AG04450 (cell line): Measurements from ENCODE around the gene ZSWIM3. TPM values are rescaled to one million over a fixed set of nuclear protein-coding genes. Genes with fewer than 3 reads are reported as not detected.
A peak's percentile ranks its signal among the peaks of the same experiment; 100 is the strongest.

Experiments
- CTCF ChIA-PET: fragments of 300-600, 350-600 bp; formaldehyde crosslinking; extraction: SDS; loops from one replicate; lab custom pipeline; 2022; ENCODE audit warnings: antibody characterized with exemption, inconsistent platforms; lab: Charles Lee
- POLR2A ChIA-PET: fragments of 350-600 bp; formaldehyde crosslinking; extraction: SDS; loops from one replicate; lab custom pipeline; 2021; ENCODE audit warnings: antibody characterized with exemption, inconsistent platforms; lab: Yijun Ruan, JAX
- DNase-seq: peaks from one replicate; pipeline ENCODE4 v3.0.0-alpha.2; 2011; ENCODE audit warnings: low read depth, low spot score
- H3K27ac ChIP-seq: one replicate; pipeline ENCODE4 v1.5.1; 2012; ENCODE audit warnings: low read depth, low read length, control low read depth
- H3K27me3 ChIP-seq: one replicate; pipeline ENCODE4 v1.6.0; 2012; ENCODE audit warnings: low read length; ENCODE audit not compliant: control insufficient read depth, insufficient read depth
- H3K4me3 ChIP-seq: 2 replicates; pipeline ENCODE4 v1.5.1; 2011; ENCODE audit warnings: mild to moderate bottlenecking, low read depth, low read length, control low read depth
- H3K9me3 ChIP-seq: 2 replicates; pipeline ENCODE4 v1.5.1; 2012; ENCODE audit warnings: low read length; ENCODE audit not compliant: control insufficient read depth, insufficient read depth
- CTCF ChIP-seq: IDR thresholded peaks from 2 replicates; pipeline ENCODE4 v1.5.1; 2011; ENCODE audit warnings: low read depth, low read length, control low read depth, inconsistent platforms
- polyA plus RNA-seq: library from polyadenylated mRNA; depleted of rRNA; stranded (reverse); fragments of >200 nt; gene quantifications from 2 replicates; pipeline ENCODE4 v1.2.3, GENCODE V29; 2011

Gene ZSWIM3
- polyA plus RNA-seq, 1 experiment, result 4.6 TPM

GRCh38 chr20:45919542-45920399 lies 62.4 kb downstream of the ZSWIM3 start:
- Histone ChIP-seq H3K9me3 (no peaks in the 10 kb centered on the region), H3K27me3 (no peaks in the 10 kb centered on the region), H3K4me3 (no peak overlapping the region; the same call in 1 of the 2 replicates), H3K27ac (peak overlapping the region; percentile 86)
- peak; percentile 82 for DNase-seq
- CTCF ChIA-PET, result interaction anchor here (1.1 to 2.7 kb wide), 2 partner anchors 14 to 50 kb away, joined by 3 to 12 read pairs; no protein-coding TSS in a partner anchor
- POLR2A ChIA-PET, result interaction anchor here (0.6 to 3.5 kb wide), 9 partner anchors 8 to 102 kb away, joined by 3 to 36 read pairs (median 6); partner anchors contain the start of genes PCIF1 and PLTP
- TF ChIP-seq CTCF, result no peak

DNA sequence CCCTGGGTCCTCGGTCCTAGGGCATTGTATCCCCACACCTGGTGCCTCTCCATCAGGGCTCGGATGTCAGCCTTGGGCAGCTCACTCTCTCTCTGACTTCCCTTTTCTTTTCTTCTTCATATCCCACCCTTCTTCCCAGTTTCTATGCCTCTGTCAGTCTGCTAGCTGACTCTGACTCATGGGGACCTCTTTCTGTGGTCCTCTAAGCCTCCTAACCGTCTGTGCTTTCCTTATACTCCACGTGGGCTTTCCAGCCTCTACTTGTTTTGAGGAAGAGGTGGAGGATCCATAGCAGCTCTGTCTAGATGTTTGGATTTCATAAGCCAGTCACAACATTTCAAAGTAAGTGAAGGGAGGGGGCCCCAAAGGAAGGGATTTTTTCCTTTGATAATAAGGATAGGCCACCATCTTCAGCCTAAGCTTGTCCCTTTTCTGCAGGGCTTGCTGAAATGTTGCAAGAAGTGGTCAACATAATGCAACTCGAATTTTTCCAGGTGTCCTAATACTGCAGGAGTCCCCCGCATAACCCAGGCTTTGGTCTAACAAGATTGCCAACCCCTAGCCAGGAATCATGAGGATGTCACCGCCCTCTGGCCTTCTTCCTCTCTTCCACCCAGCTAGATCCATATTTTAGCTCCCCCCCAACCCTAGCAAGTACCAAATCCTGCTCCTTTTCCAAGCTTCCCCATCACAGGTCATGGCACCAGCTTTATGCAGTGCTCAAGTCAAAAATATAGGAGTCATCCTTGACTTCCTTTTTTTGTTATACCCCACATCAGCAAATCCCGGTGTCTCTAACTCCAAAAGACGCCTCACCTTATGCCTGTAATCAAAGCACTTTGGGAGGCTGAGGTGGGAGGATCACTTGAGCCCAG lies 63.3 kb downstream of the ZSWIM3 start:
- H3K4me3 ChIP-seq, result peak overlapping the region; percentile 7; the same call in 1 of the 2 replicates
- POLR2A ChIA-PET, result interaction anchor here (1.0 to 3.5 kb wide), 6 partner anchors 9 to 103 kb away, joined by 3 to 36 read pairs (median 6); partner anchors contain the start of genes PCIF1 and PLTP
- H3K9me3 ChIP-seq, result no peaks in the 10 kb centered on the region
- DNase-seq, result no peak
- CTCF ChIA-PET, result interaction anchor here (1.1 to 2.7 kb wide), 2 partner anchors 13 to 49 kb away, joined by 3 to 12 read pairs; no protein-coding TSS in a partner anchor
- no peak for TF ChIP-seq CTCF
- H3K27me3 ChIP-seq, result no peaks in the 10 kb centered on the region
- peak overlapping the region; percentile 86 for H3K27ac ChIP-seq

- no peak for DNase-seq
- ChIA-PET POLR2A (interaction anchor here (1.5 to 2.5 kb wide), 2 partner anchors 11 to 12 kb away, joined by 4 to 11 read pairs; no protein-coding TSS in a partner anchor), CTCF (interaction anchor here (0.6 to 1.6 kb wide), 3 partner anchors 13 to 122 kb away, joined by 3 to 5 read pairs (median 4); partner anchors contain the start of gene PCIF1)
- no peak overlapping the region for H3K27ac ChIP-seq
- no peak overlapping the region for H3K4me3 ChIP-seq
- no peaks in the 10 kb centered on the region for H3K27me3 ChIP-seq
- no peak for TF ChIP-seq CTCF
- H3K9me3 ChIP-seq, result no peaks in the 10 kb centered on the region
Measured at GRCh38 chr20:45921337-45922189, 64.1 kb downstream of the ZSWIM3 start.

DNA sequence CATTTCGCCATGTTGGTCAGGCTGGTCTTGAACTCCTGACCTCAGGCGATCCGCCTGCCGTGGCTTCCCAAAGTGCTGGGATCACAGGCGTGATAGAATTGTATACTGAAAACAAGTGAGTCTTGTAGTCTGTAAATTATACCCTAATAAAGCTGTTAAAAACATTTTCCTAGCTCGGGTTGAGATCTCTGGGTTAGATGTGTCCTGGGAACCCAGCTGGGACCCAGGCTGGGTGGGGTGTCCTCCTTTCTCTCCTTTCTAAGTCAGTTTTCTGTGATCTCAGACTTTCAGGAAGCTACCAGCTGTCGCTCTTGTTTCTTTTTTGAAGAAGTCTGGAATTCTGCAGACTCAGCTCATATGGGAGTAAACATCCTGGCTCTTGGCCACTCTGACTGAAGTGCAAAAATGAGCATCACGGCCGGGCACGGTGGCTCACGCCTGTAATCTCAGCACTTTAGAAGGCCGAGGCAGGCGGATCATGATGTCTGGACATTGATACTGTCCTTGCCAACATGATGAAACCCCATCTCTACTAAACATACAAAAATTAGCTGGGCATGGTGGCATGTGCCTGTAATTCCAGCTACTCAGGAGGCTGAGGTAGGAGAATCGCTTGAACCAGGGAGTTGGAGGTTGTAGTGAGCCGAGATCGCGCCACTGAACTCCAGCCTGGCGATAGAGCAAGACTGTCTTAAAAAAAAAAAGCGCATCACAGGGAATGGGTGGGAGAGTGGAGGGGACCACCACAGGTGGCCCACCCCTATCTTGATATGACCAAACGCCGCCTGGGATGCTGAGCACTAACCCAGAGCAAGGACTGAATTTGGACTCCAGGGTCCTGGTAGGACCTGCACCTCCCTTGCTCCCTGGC lies 67.2 kb downstream of the ZSWIM3 start:
- POLR2A ChIA-PET, result interaction anchor here (0.7 to 4.1 kb wide), 4 partner anchors 10 to 34 kb away, joined by 3 to 47 read pairs (median 11); partner anchors contain the start of genes CTSA, NEURL2, PCIF1 and PLTP
- H3K4me3 ChIP-seq, result no peak overlapping the region
- peak overlapping the region; percentile 47 for H3K27ac ChIP-seq
- CTCF ChIA-PET, result interaction anchor here (0.7 to 2.3 kb wide), 5 partner anchors 9 to 125 kb away, joined by 3 to 11 read pairs (median 5); no protein-coding TSS in a partner anchor
- no peaks in the 10 kb centered on the region for H3K9me3 ChIP-seq
- TF ChIP-seq CTCF, result no peak
- no peaks in the 10 kb centered on the region for H3K27me3 ChIP-seq
- no peak for DNase-seq
